H1 (cell line): Measurements from ENCODE around the gene CNTN5. TPM values are rescaled to one million over a fixed set of nuclear protein-coding genes. Genes with fewer than 3 reads are reported as not detected.

Experiments used
- CTCF ChIA-PET: fragments of 300-600 bp; sonication (Branson Sonifier 250); formaldehyde crosslinking; loops from one replicate; lab custom pipeline; 2021; ENCODE audit not compliant: partially characterized antibody; lab: Charles Lee
- POLR2A ChIA-PET: fragments of 300-600 bp; sonication (Branson Sonifier 250); formaldehyde crosslinking; loops from one replicate; lab custom pipeline; 2021; ENCODE audit warnings: inconsistent platforms; ENCODE audit not compliant: partially characterized antibody; lab: Charles Lee
- DNase-seq, 2 experiments: peaks; one replicate each; pipeline versions ENCODE4 v3.0.0 to v3.0.0-alpha.2; 2010 to 2022; ENCODE audit warnings: low spot score in 2 of 2, low read depth in 1 of 2, mixed read lengths in 1 of 2
- FAIRE-seq: peaks from 2 replicates; lab custom pipeline; 2011; peaks lifted over from hg19 to GRCh38; lab: Jason Lieb, UNC
- H2AFZ ChIP-seq: 2 replicates; pipeline ENCODE4 v1.8.1; 2012; ENCODE audit warnings: low read length, inconsistent platforms
- H2AK5ac ChIP-seq: 2 replicates; pipeline ENCODE4 v1.6.1; 2013; ENCODE audit warnings: low read depth, low read length
- H2BK120ac ChIP-seq: replicated peaks from 2 replicates; pipeline ENCODE3; 2013; ENCODE audit warnings: low read depth, low read length, inconsistent platforms
- H2BK12ac ChIP-seq: 2 replicates; pipeline ENCODE4 v1.6.1; 2013; ENCODE audit warnings: low read depth, low read length
- H2BK15ac ChIP-seq: 2 replicates; pipeline ENCODE4 v1.6.1; 2013; ENCODE audit warnings: low read length
- H2BK20ac ChIP-seq: 2 replicates; pipeline ENCODE4 v1.6.1; 2013; ENCODE audit warnings: low read length
- H2BK5ac ChIP-seq: 2 replicates; pipeline ENCODE4 v1.6.1; 2013; ENCODE audit warnings: low read depth, low read length
- H3K14ac ChIP-seq: 2 replicates; pipeline ENCODE4 v1.6.1; 2013; ENCODE audit warnings: inconsistent platforms; ENCODE audit not compliant: insufficient read length
- H3K18ac ChIP-seq: 2 replicates; pipeline ENCODE4 v1.6.1; 2013; ENCODE audit warnings: low read length; ENCODE audit errors: extremely low read depth
- H3K23ac ChIP-seq: 2 replicates; pipeline ENCODE4 v1.6.1; 2013; ENCODE audit warnings: inconsistent platforms; ENCODE audit not compliant: insufficient read length
- H3K23me2 ChIP-seq: 2 replicates; pipeline ENCODE4 v1.6.1; 2013; ENCODE audit warnings: low read depth, low read length
- H3K27ac ChIP-seq: 2 replicates; pipeline ENCODE4 v1.6.1; 2011; ENCODE audit warnings: low read depth, low read length, inconsistent platforms
- H3K27me3 ChIP-seq, 4 experiments: replicated peaks in 1 of 4; 1 replicate in 1 of 4; 2 replicates in 3 of 4; pipeline versions ENCODE4 v1.6.1 to v1.8.1; 2011 to 2013; ENCODE audit warnings: low read length in 3 of 4, mild to moderate bottlenecking in 3 of 4, inconsistent platforms in 2 of 4, mixed read lengths in 2 of 4, moderate library complexity in 1 of 4; ENCODE audit not compliant: control insufficient read depth in 3 of 4, insufficient read depth in 3 of 4; ENCODE audit errors: extremely low read depth in 1 of 4
- H3K36me3 ChIP-seq, 4 experiments: 2 replicates each; pipeline versions ENCODE4 v1.6.1 to v1.8.1; 2011 to 2013; ENCODE audit warnings: mild to moderate bottlenecking in 4 of 4, low read length in 3 of 4, moderate library complexity in 2 of 4, control low read depth in 1 of 4, inconsistent platforms in 1 of 4; ENCODE audit not compliant: insufficient read depth in 4 of 4, control insufficient read depth in 2 of 4
- H3K4ac ChIP-seq: replicated peaks from 2 replicates; pipeline ENCODE3; 2013; ENCODE audit warnings: low read length, low read depth, mixed read lengths, inconsistent platforms; ENCODE audit not compliant: insufficient read length
- H3K4me1 ChIP-seq, 4 experiments: replicated peaks in 1 of 4; 1 replicate in 1 of 4; 2 replicates in 3 of 4; pipeline versions ENCODE4 v1.6.1 to v1.8.1; 2011 to 2013; ENCODE audit warnings: low read length in 3 of 4, inconsistent platforms in 2 of 4, mixed read lengths in 1 of 4; ENCODE audit not compliant: insufficient read depth in 4 of 4, control insufficient read depth in 3 of 4
- H3K4me2 ChIP-seq, 2 experiments: 2 replicates each; pipeline versions ENCODE4 v1.6.1 to v1.8.1; 2011 to 2013; ENCODE audit warnings: low read depth in 2 of 2, low read length in 2 of 2, control low read depth in 1 of 2, inconsistent platforms in 1 of 2, mild to moderate bottlenecking in 1 of 2; ENCODE audit not compliant: insufficient read depth in 1 of 2
- H3K4me3 ChIP-seq, 4 experiments: fragments of 200-600, 300-600 bp in 1 of 4; sonication (generic), shearing (Covaris generic), sonication (Bioruptor Twin) in 1 of 4; 2 replicates each; pipeline versions ENCODE4 v1.5.1 to v1.8.1; 2011 to 2016; ENCODE audit warnings: low read length in 4 of 4, low read depth in 3 of 4, control low read depth in 2 of 4, inconsistent platforms in 2 of 4, mild to moderate bottlenecking in 2 of 4, mixed read lengths in 1 of 4, moderate library complexity in 1 of 4; ENCODE audit not compliant: insufficient read depth in 2 of 4; ENCODE audit errors: extremely low read depth in 1 of 4
- H3K56ac ChIP-seq: replicated peaks from 2 replicates; pipeline ENCODE3; 2013; ENCODE audit warnings: low read depth, mild to moderate bottlenecking, mixed read lengths, low read length, inconsistent platforms; ENCODE audit not compliant: insufficient read length
- H3K79me1 ChIP-seq: 2 replicates; pipeline ENCODE4 v1.6.1; 2013; ENCODE audit warnings: low read depth, low read length, control low read depth
- H3K79me2 ChIP-seq, 2 experiments: 2 replicates each; pipeline versions ENCODE4 v1.6.1 to v1.8.1; 2012 to 2013; ENCODE audit warnings: low read length in 2 of 2, mild to moderate bottlenecking in 2 of 2, inconsistent platforms in 1 of 2; ENCODE audit not compliant: insufficient read depth in 2 of 2, control insufficient read depth in 1 of 2
- H3K9ac ChIP-seq, 4 experiments: replicated peaks in 1 of 4; 1 replicate in 1 of 4; 2 replicates in 3 of 4; pipeline versions ENCODE4 v1.6.1 to v1.8.1; 2011 to 2013; ENCODE audit warnings: low read depth in 3 of 4, low read length in 3 of 4, control low read depth in 2 of 4, mild to moderate bottlenecking in 2 of 4, moderate library complexity in 2 of 4, inconsistent platforms in 1 of 4; ENCODE audit errors: extremely low read depth in 1 of 4
- H3K9me3 ChIP-seq, 2 experiments: 2 replicates each; pipeline versions ENCODE4 v1.6.1 to v1.8.1; 2012 to 2013; ENCODE audit warnings: mild to moderate bottlenecking in 2 of 2, moderate library complexity in 2 of 2, control low read depth in 1 of 2, inconsistent platforms in 1 of 2, low read depth in 1 of 2, low read length in 1 of 2, mixed read lengths in 1 of 2; ENCODE audit not compliant: insufficient read depth in 2 of 2
- H4K20me1 ChIP-seq, 2 experiments: replicated peaks in 1 of 2; 2 replicates each; pipeline versions ENCODE3 to v1.8.1; 2011 to 2013; ENCODE audit warnings: inconsistent platforms in 2 of 2, low read length in 2 of 2, mild to moderate bottlenecking in 1 of 2; ENCODE audit not compliant: insufficient read depth in 2 of 2, control insufficient read depth in 1 of 2
- H4K5ac ChIP-seq: 2 replicates; pipeline ENCODE4 v1.6.1; 2013; ENCODE audit warnings: low read length, low read depth, mixed read lengths, inconsistent platforms; ENCODE audit not compliant: insufficient read length
- H4K8ac ChIP-seq: 2 replicates; pipeline ENCODE4 v1.8.0; 2013; ENCODE audit warnings: mild to moderate bottlenecking, moderate library complexity, low read length, inconsistent platforms; ENCODE audit not compliant: insufficient read depth; ENCODE audit errors: extremely low read depth
- H4K91ac ChIP-seq: replicated peaks from 2 replicates; pipeline ENCODE3; 2013; ENCODE audit warnings: low read length, mixed read lengths, inconsistent platforms; ENCODE audit not compliant: insufficient read length
- BRCA1 ChIP-seq: IDR thresholded peaks from 2 replicates; pipeline ENCODE4 v1.6.1; 2012; ENCODE audit warnings: low read depth, low read length, improper control_type of control experiment
- FOSL1 ChIP-seq: IDR thresholded peaks from 2 replicates; pipeline ENCODE4 v1.6.1; 2011; ENCODE audit warnings: mild to moderate bottlenecking, low read depth, low read length, moderate library complexity; ENCODE audit not compliant: insufficient read depth
- KDM5A ChIP-seq: fragments of 200-600 bp; IDR thresholded peaks from 2 replicates; pipeline ENCODE4 v1.7.1; 2012; ENCODE audit warnings: mild to moderate bottlenecking, low read length, inconsistent platforms, mixed read lengths
- RFX5 ChIP-seq: IDR thresholded peaks from 2 replicates; pipeline ENCODE4 v1.6.1; 2011; ENCODE audit warnings: low read depth, low read length, improper control_type of control experiment, borderline replicate concordance
- SP2 ChIP-seq: IDR thresholded peaks from 2 replicates; pipeline ENCODE4 v1.6.1; 2012; ENCODE audit warnings: mild to moderate bottlenecking, low read length, inconsistent platforms
- TBP ChIP-seq: IDR thresholded peaks from 2 replicates; pipeline ENCODE4 v1.6.1; 2011; ENCODE audit warnings: low read depth, low read length, improper control_type of control experiment
- WGBS, 2 experiments: shearing (Covaris generic) in 1 of 2; methylation state at CpG; one replicate each; pipeline versions ENCODE4 v1.1.6 to v1.1.7; 2013 to 2015; ENCODE audit warnings: low lambda C conversion rate in 2 of 2, mixed read lengths in 2 of 2, inconsistent platforms in 1 of 2, low coverage in 1 of 2, missing lambda C conversion rate in 1 of 2; ENCODE audit not compliant: insufficient replicate concordance in 2 of 2, insufficient coverage in 1 of 2, insufficient read length in 1 of 2; ENCODE audit errors: extremely low coverage in 1 of 2, missing lambda C conversion rate in 1 of 2; 5-methylcytosine and 5-hydroxymethylcytosine counted together
- polyA plus RNA-seq, 7 experiments: library from polyadenylated mRNA; depleted of rRNA in 3 of 7; stranded (reverse) in 5 of 7; unstranded in 2 of 7; fragments of >200 nt in 5 of 7; fragments of 200-250 nt in 2 of 7; gene quantifications; 1 replicate in 5 of 7; 2 replicates in 1 of 7; 4 replicates in 1 of 7; pipeline versions ENCODE4 v1.2.1 to v1.2.3, GENCODE V29; 2011 to 2013; ENCODE audit warnings: missing spikeins in 2 of 7, mixed read lengths in 2 of 7
- total RNA-seq: library from RNA; stranded (reverse); fragmentation: NEBNext Ultra II Directional; extraction: Animal tissue kit (Norgen Biotek cat#: 25700); gene quantifications from 2 replicates; pipeline ENCODE4 v1.2.1, GENCODE V29; 2021

Gene CNTN5
- total and polyA plus RNA-seq, 2 of the 8 experiments (the other 6 are each of a cell fraction or from before 2014, with no cell fraction given): not detected

- no peak overlapping the region for H3K18ac ChIP-seq
- POLR2A ChIA-PET: no interaction called here
Measured at GRCh38 chr11:99568808-99569207, 548.1 kb downstream of the CNTN5 start.

More at GRCh38 chr11:99568808-99569207, 548.1 kb downstream of the CNTN5 start:
- Histone ChIP-seq H3K27ac (no peak overlapping the region), H4K8ac (no peak overlapping the region), H2BK20ac (no peak overlapping the region), H3K4me3 (no peak overlapping the region), H2AFZ (no peak overlapping the region), H3K9ac (no peak overlapping the region), H3K4me1 (no peaks in the 10 kb centered on the region), H2BK5ac (no peak overlapping the region), H3K27me3 (no peaks in the 10 kb centered on the region), H3K79me1 (no peaks in the 10 kb centered on the region), H2BK12ac (no peak overlapping the region), H3K4ac (no peak overlapping the region), H3K23ac (no peak overlapping the region), H4K5ac (no peak overlapping the region), H3K23me2 (no peaks in the 10 kb centered on the region), H4K20me1 (no peaks in the 10 kb centered on the region), H3K4me2 (no peak overlapping the region), H3K79me2 (no peaks in the 10 kb centered on the region), H2AK5ac (no peak overlapping the region), H3K36me3 (no peaks in the 10 kb centered on the region), H2BK15ac (no peak overlapping the region), H3K56ac (no peak overlapping the region), H2BK120ac (no peak overlapping the region), H3K14ac (no peak overlapping the region), H3K9me3 (no peaks in the 10 kb centered on the region), H4K91ac (no peak overlapping the region)
- WGBS, 2 experiments: 89% methylated on average over 1 of the region's 1 CpG; no CpG with 5 or more reads in 1 of the 2 experiments
- DNase-seq (no peak), FAIRE-seq (no peak)
- TF ChIP-seq KDM5A: no peak
- no peak for TF ChIP-seq TBP
- TF ChIP-seq SP2: no peak
- no peak for TF ChIP-seq FOSL1
- TF ChIP-seq BRCA1: no peak
- TF ChIP-seq RFX5: no peak
- CTCF ChIA-PET: no interaction called here
